ENCODE measurements around the gene ACTR5. TPM values are rescaled to one million over a fixed set of nuclear protein-coding genes. Genes with fewer than 3 reads are reported as not detected.

Gene ACTR5
- total RNA-seq, 1 experiment from 2014 or later: 14.1 TPM

GRCh38 chr20:38732981-38733380, 15.3 kb upstream of the ACTR5 start:
- Mint-ChIP-seq H3K4me1 (peaks cover 33 to 39% of the 10 kb centered on the region in 2 experiments), H3K4me3 (no peak overlapping the region), H3K27ac (no peak overlapping the region), H3K36me3 (ENCODE audit: insufficient read depth in 1 of 3, low read depth in 3 of 3) (peaks cover 0 to 2% (median 0%) of the 10 kb centered on the region in 3 experiments; a peak in 1 of 7 replicates), H3K9me3 (peaks cover 2 to 4% of the 10 kb centered on the region in 2 experiments; a peak in 2 of 5 replicates), H3K27me3 (ENCODE audit: low read depth) (peaks cover 96% of the 10 kb centered on the region)
- Histone ChIP-seq H3K56ac (ENCODE audit: insufficient read length, low read depth, low read length) (no peak overlapping the region), H4K20me1 (ENCODE audit: control insufficient read depth, insufficient read depth, insufficient read length) (no peaks in the 10 kb centered on the region), H4K91ac (ENCODE audit: insufficient read length, low read depth, low read length) (no peak overlapping the region), H2AFZ (ENCODE audit: low read length) (no peak overlapping the region), H3K4ac (ENCODE audit: low read depth, low read length) (no peak overlapping the region), H3K27me3 (ENCODE audit: insufficient read depth, low read length) (peaks cover 29% of the 10 kb centered on the region), H2BK20ac (ENCODE audit: low read depth, low read length, poor library complexity, severe bottlenecking) (no peak overlapping the region), H4K5ac (ENCODE audit: insufficient read length, low read depth, low read length) (no peak overlapping the region), H3K4me1 (ENCODE audit: insufficient read depth, low read length) (peaks cover 4% of the 10 kb centered on the region; the same call in 1 of the 2 replicates), H3K14ac (ENCODE audit: insufficient read depth, low read length) (no peak overlapping the region), H3K23me2 (ENCODE audit: insufficient read length, low read depth, low read length, poor library complexity, severe bottlenecking) (peaks cover 18% of the 10 kb centered on the region), H3K79me1 (ENCODE audit: insufficient read depth, low read depth, low read length, poor library complexity, severe bottlenecking) (no peaks in the 10 kb centered on the region), H2BK120ac (ENCODE audit: low read depth, low read length, poor library complexity, severe bottlenecking) (no peak overlapping the region), H3K23ac (ENCODE audit: insufficient read length, low read depth, low read length) (no peak overlapping the region), H2BK15ac (ENCODE audit: low read depth, low read length) (no peak overlapping the region), H4K8ac (replicated peaks; ENCODE audit: insufficient read length, low read depth, low read length) (no peak overlapping the region), H3K9ac (ENCODE audit: extremely low read depth, insufficient read length, low read length) (no peak overlapping the region), H3K18ac (ENCODE audit: insufficient read length, low read depth, low read length) (no peak overlapping the region), H3K4me2 (ENCODE audit: insufficient read depth, insufficient read length, low read length) (no peak overlapping the region), H3T11ph (ENCODE audit: low read length) (no peak overlapping the region), H3K27ac (ENCODE audit: insufficient read length, low read depth, low read length) (no peak overlapping the region), H3K9me3 (ENCODE audit: control insufficient read depth, low read depth, low read length) (no peaks in the 10 kb centered on the region), H3K79me2 (ENCODE audit: insufficient read depth, low read length) (0 out of 2 replicates have a peak, but pooled peaks cover 3% of the 10 kb centered on the region), H2AK5ac (ENCODE audit: insufficient read length, low read length) (no peak overlapping the region), H2BK5ac (ENCODE audit: insufficient read length, low read length) (no peak overlapping the region), H2BK12ac (ENCODE audit: insufficient read length, low read depth, low read length) (no peak overlapping the region)
- TF ChIP-seq, protein P1, sequence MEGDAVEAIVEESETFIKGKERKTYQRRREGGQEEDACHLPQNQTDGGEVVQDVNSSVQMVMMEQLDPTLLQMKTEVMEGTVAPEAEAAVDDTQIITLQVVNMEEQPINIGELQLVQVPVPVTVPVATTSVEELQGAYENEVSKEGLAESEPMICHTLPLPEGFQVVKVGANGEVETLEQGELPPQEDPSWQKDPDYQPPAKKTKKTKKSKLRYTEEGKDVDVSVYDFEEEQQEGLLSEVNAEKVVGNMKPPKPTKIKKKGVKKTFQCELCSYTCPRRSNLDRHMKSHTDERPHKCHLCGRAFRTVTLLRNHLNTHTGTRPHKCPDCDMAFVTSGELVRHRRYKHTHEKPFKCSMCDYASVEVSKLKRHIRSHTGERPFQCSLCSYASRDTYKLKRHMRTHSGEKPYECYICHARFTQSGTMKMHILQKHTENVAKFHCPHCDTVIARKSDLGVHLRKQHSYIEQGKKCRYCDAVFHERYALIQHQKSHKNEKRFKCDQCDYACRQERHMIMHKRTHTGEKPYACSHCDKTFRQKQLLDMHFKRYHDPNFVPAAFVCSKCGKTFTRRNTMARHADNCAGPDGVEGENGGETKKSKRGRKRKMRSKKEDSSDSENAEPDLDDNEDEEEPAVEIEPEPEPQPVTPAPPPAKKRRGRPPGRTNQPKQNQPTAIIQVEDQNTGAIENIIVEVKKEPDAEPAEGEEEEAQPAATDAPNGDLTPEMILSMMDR (conservative IDR thresholded peaks at IDR 0.05): no peak
- no CpG with 5 or more reads among the region's 4 CpGs for WGBS (ENCODE audit: extremely low coverage, insufficient read length, low lambda C conversion rate)
- DNase-seq: no peak

All from H9 (cell line).